Heart right ventricle (tissue), 16 donors: ENCODE data around the gene PCGF2. TPM values are rescaled to one million over a fixed set of nuclear protein-coding genes. Genes with fewer than 3 reads are reported as not detected.

Experiments
- ATAC-seq, 8 donors: fragments of 200-7000 bp; cut with Tn5 transposase; one replicate each; pipeline ENCODE4 v1.9.1; 2020; ENCODE audit warnings: mild to moderate bottlenecking in 8 of 8, moderate library complexity in 8 of 8, moderate number of reproducible peaks in 1 of 8
- DNase-seq, 2 donors: peaks; one replicate each; pipeline ENCODE4 v3.0.0-alpha.2; 2020
- H3K27ac ChIP-seq, 10 donors: fragments of 200-600 bp; sonication (generic) in 2 of 10; one replicate each; pipeline versions ENCODE4 v1.5.0 to v1.8.0; 2020 to 2022; ENCODE audit warnings: mild to moderate bottlenecking in 3 of 10
- H3K27me3 ChIP-seq, 7 donors: fragments of 200-600 bp; one replicate each; pipeline ENCODE4 v1.8.0; 2021 to 2022; ENCODE audit warnings: mild to moderate bottlenecking in 2 of 7
- H3K36me3 ChIP-seq, 9 donors: fragments of 200-600 bp; sonication (generic) in 1 of 9; one replicate each; pipeline versions ENCODE4 v1.5.0 to v1.8.0; 2020 to 2022; ENCODE audit warnings: mild to moderate bottlenecking in 2 of 9
- H3K4me1 ChIP-seq, 9 donors: fragments of 200-600 bp; sonication (generic) in 1 of 9; one replicate each; pipeline versions ENCODE4 v1.5.0 to v1.8.0; 2020 to 2022; ENCODE audit warnings: mild to moderate bottlenecking in 4 of 9
- H3K4me3 ChIP-seq, 10 donors: fragments of 200-600 bp; sonication (generic) in 2 of 10; one replicate each; pipeline versions ENCODE4 v1.5.0 to v1.8.0; 2020 to 2022; ENCODE audit warnings: mild to moderate bottlenecking in 7 of 10, moderate library complexity in 2 of 10
- H3K9me3 ChIP-seq, 11 donors: fragments of 200-600 bp in 10 of 11; sonication (generic) in 2 of 11; one replicate each; pipeline versions ENCODE4 v1.5.0 to v1.8.0; 2013 to 2022; ENCODE audit warnings: mild to moderate bottlenecking in 2 of 11, control low read depth in 1 of 11, moderate library complexity in 1 of 11
- CTCF ChIP-seq, 9 donors: fragments of 200-600 bp; sonication (generic) in 2 of 9; IDR thresholded peaks; one replicate each; pipeline versions ENCODE4 v1.5.0 to v1.8.0; 2021 to 2022; ENCODE audit warnings: antibody characterized with exemption in 9 of 9, mild to moderate bottlenecking in 5 of 9, moderate library complexity in 1 of 9
- WGBS, 2 donors: extraction: QIAGEN DNeasy Blood & Tissue Kit; methylation state at CpG; one replicate each; pipeline ENCODE4 v1.1.7; 2013; ENCODE audit warnings: inconsistent platforms in 1 of 2; 5-methylcytosine and 5-hydroxymethylcytosine counted together
- intact Hi-C, 10 donors: fragments of 100-400 bp; cut with DNase I; formaldehyde crosslinking; loops; one replicate each; pipeline versions ENCODE4 v1.11.1 to v1.14.2; 2022
- polyA plus RNA-seq, 2 donors: library from polyadenylated mRNA; stranded (reverse); fragments of 200-250 nt; gene quantifications; one replicate each; pipeline ENCODE4 v1.2.3, GENCODE V29; 2013
- total RNA-seq, 10 donors: library from RNA; stranded (reverse); fragmentation: NEBNext Ultra II Directional in 3 of 10; extraction: Animal tissue kit (Norgen Biotek cat#: 25700) in 3 of 10; gene quantifications; one replicate each; pipeline versions ENCODE4 v1.2.1 to v1.2.4, GENCODE V29; 2021 to 2023
- donor health status: Arrhythmogenic right ventricular cardiomyopathy.
- donor health status: ischemic (EF 13 %, LVEDD 7.1; RV severe dilation, severe dysfunction).
- donor health status: healthy with polysubstance abuse.
- donor health status: DM: no; HTN: yes; CAD: no.
- donor health status: DM: no; HTN: no; CAD: no.
- donor health status: ischemic (EF 25% LVEDD 6.9; RV normal size, moderate dysfunction).
- donor health status: ischemic (EF 25% LVEDD 5.7; RV mildly dilated, moderate dysfunction).
- donor health status: healthy.
- donor health status: DM: yes; HTN: yes; CAD: no.
- donor health status: Ischemic cardiomyopathy.
- donor health status: ischemic (EF 35%, LVEDD 5.7; RV mildly dilated, moderate dysfunction).
- donor health status: nonischemic (EF 11% LVEDD 7.7; RV severe dilation, severe dysfunction).
- donor health status: DM: yes; HTN: yes; CAD: no.
- donor health status: PGD.
- donor health status: ischemic (EF 29% LVEDD 5.4; RV normal size, mild dysfunction).
- donor health status: nonischemic (EF 23%, LVEDD 6.1; RV moderate dilation, normal function).

The PCGF2 gene
- total and polyA plus RNA-seq, 12 donors = 15.8 to 51.6 (median 23.7) TPM

- ATAC-seq = no peak
- WGBS, 2 donors = 86 to 90% methylated on average over 9 of the region's 9 CpGs
These were observed 32.8 kb downstream of the PCGF2 start for GRCh38 chr17:38715216-38715943.

GRCh38 chr17:38713456-38714075 is 34.6 kb downstream of the PCGF2 start:
- TF ChIP-seq CTCF (IDR thresholded peaks at IDR 0.05) = no peak
- H3K4me3 ChIP-seq = no peak overlapping the region
- ATAC-seq (no peak), DNase-seq (no peak)
- whole genome bisulfite sequencing, 2 donors = 64 to 68% methylated on average over 11 of the region's 11 CpGs
- H3K27ac ChIP-seq = no peak overlapping the region
- intact Hi-C loops = no loop called here
- H3K9me3 ChIP-seq = no peaks in the 10 kb centered on the region
- H3K27me3 ChIP-seq = no peaks in the 10 kb centered on the region
- H3K4me1 ChIP-seq = peaks cover 0 to 42% (median 24%) of the 10 kb centered on the region in 9 donors
- H3K36me3 ChIP-seq = peaks cover 0 to 100% (median 55%) of the 10 kb centered on the region in 9 donors

More at GRCh38 chr17:38715216-38715943, 32.8 kb downstream of the PCGF2 start:
- Histone ChIP-seq H3K27me3 (no peaks in the 10 kb centered on the region), H3K4me3 (no peak overlapping the region), H3K36me3 (peaks cover 5 to 100% (median 64%) of the 10 kb centered on the region in 9 donors), H3K4me1 (peaks cover 0 to 26% (median 20%) of the 10 kb centered on the region in 9 donors), H3K27ac (no peak overlapping the region), H3K9me3 (no peaks in the 10 kb centered on the region)
- intact Hi-C loops = no loop called here
- no peak for DNase-seq
- no peak for TF ChIP-seq CTCF (IDR thresholded peaks at IDR 0.05)

- Histone ChIP-seq H3K4me3 (no peak overlapping the region), H3K27ac (peak overlapping the region in 2 of 10 donors; percentile 10 to 23), H3K4me1 (peaks cover 4 to 47% (median 29%) of the 10 kb centered on the region in 9 donors), H3K9me3 (no peaks in the 10 kb centered on the region), H3K27me3 (no peaks in the 10 kb centered on the region), H3K36me3 (peaks cover 0 to 100% (median 50%) of the 10 kb centered on the region in 9 donors)
- WGBS, 2 donors = 91 to 92% methylated on average over 10 of the region's 10 CpGs
- ATAC-seq (peak in 1 of 8 donors; percentile 9), DNase-seq (no peak)
- TF ChIP-seq CTCF (IDR thresholded peaks at IDR 0.05) = no peak
- intact Hi-C loops = no loop called here
These were observed 35.5 kb downstream of the PCGF2 start for GRCh38 chr17:38712593-38712992.

- peaks cover 4 to 53% (median 30%) of the 10 kb centered on the region in 9 donors for H3K4me1 ChIP-seq
- H3K9me3 ChIP-seq = no peaks in the 10 kb centered on the region
- peaks cover 0 to 100% (median 44%) of the 10 kb centered on the region in 9 donors for H3K36me3 ChIP-seq
- no peak overlapping the region for H3K4me3 ChIP-seq
- peak overlapping the region in 3 of 10 donors; percentile 6 to 31 (median 10) for H3K27ac ChIP-seq
- no peak for TF ChIP-seq CTCF (IDR thresholded peaks at IDR 0.05)
- intact Hi-C loops = loop anchor here in 1 of 10 donors (2.0 kb wide), 1 partner anchor 13 kb away; no protein-coding TSS in a partner anchor
- DNase-seq = no peak
- ATAC-seq = peak; percentile 34 to 75 (median 52)
- WGBS, 2 donors = 46 to 54% methylated on average over 26 of the region's 26 CpGs
- no peaks in the 10 kb centered on the region for H3K27me3 ChIP-seq
These were observed 36.2 kb downstream of the PCGF2 start for GRCh38 chr17:38711792-38712571.
